Measurements from ENCODE around the gene DNAH6.
"Not testable (repeated sequence)": the region's sequence is repeated elsewhere in the genome, so short reads cannot be mapped to it uniquely, and the experiment has no call there.

The DNAH6 gene

GRCh38 chr2:84511024-84511423 lies 5.3 kb upstream of the DNAH6 start:
- not testable (repeated sequence) for H3K4me3 ChIP-seq (ENCODE audit: low read depth in 1 of 2, low read length in 2 of 2); H3K36me3 ChIP-seq (ENCODE audit: insufficient read depth, low read length); H3K9me3 ChIP-seq (ENCODE audit: low read length); H3K4me1 ChIP-seq (ENCODE audit: insufficient read depth, low read length); H3K27ac ChIP-seq (ENCODE audit: low read depth, low read length); H3K9ac ChIP-seq (ENCODE audit: low read length); H3K27me3 ChIP-seq (ENCODE audit: control insufficient read depth in 1 of 2, insufficient read depth in 2 of 2, low read length in 2 of 2)

- H3K27me3 ChIP-seq (ENCODE audit: control insufficient read depth in 1 of 2, insufficient read depth in 2 of 2, low read length in 2 of 2), result no peaks in the 10 kb centered on the region
- H3K9ac ChIP-seq (ENCODE audit: low read length), result no peak overlapping the region
- H3K4me1 ChIP-seq (ENCODE audit: insufficient read depth, low read length), result peaks cover 5% of the 10 kb centered on the region
- H3K9me3 ChIP-seq (ENCODE audit: low read length), result no peaks in the 10 kb centered on the region
- peak overlapping the region in 1 of 2 donors; percentile 77 for H3K4me3 ChIP-seq (ENCODE audit: low read depth in 1 of 2, low read length in 2 of 2)
- H3K27ac ChIP-seq (ENCODE audit: low read depth, low read length), result no peak overlapping the region
- no peaks in the 10 kb centered on the region for H3K36me3 ChIP-seq (ENCODE audit: insufficient read depth, low read length)
Observed at GRCh38 chr2:84515788-84516187, 510 bp upstream of the DNAH6 start.

- Histone ChIP-seq H3K36me3 (ENCODE audit: insufficient read depth, low read length) (no peaks in the 10 kb centered on the region), H3K4me1 (ENCODE audit: insufficient read depth, low read length) (peaks cover 5% of the 10 kb centered on the region), H3K9me3 (ENCODE audit: low read length) (no peaks in the 10 kb centered on the region), H3K9ac (ENCODE audit: low read length) (no peak overlapping the region), H3K27me3 (ENCODE audit: control insufficient read depth in 1 of 2, insufficient read depth in 2 of 2, low read length in 2 of 2) (no peaks in the 10 kb centered on the region), H3K27ac (ENCODE audit: low read depth, low read length) (no peak overlapping the region), H3K4me3 (ENCODE audit: low read depth in 1 of 2, low read length in 2 of 2) (no peak overlapping the region)
Observed at GRCh38 chr2:84519332-84519957, 3.1 kb downstream of the DNAH6 start.

- no peak overlapping the region for H3K9ac ChIP-seq (ENCODE audit: low read length)
- no peak overlapping the region for H3K4me3 ChIP-seq (ENCODE audit: low read depth in 1 of 2, low read length in 2 of 2)
- H3K27ac ChIP-seq (ENCODE audit: low read depth, low read length), result no peak overlapping the region
- H3K36me3 ChIP-seq (ENCODE audit: insufficient read depth, low read length), result no peaks in the 10 kb centered on the region
- no peaks in the 10 kb centered on the region for H3K9me3 ChIP-seq (ENCODE audit: low read length)
- no peaks in the 10 kb centered on the region for H3K4me1 ChIP-seq (ENCODE audit: insufficient read depth, low read length)
- H3K27me3 ChIP-seq (ENCODE audit: control insufficient read depth in 1 of 2, insufficient read depth in 2 of 2, low read length in 2 of 2), result no peaks in the 10 kb centered on the region
Observed at GRCh38 chr2:84526562-84526961, 10.3 kb downstream of the DNAH6 start.

GRCh38 chr2:84527137-84528129 lies 11.1 kb downstream of the DNAH6 start:
- no peaks in the 10 kb centered on the region for H3K36me3 ChIP-seq (ENCODE audit: insufficient read depth, low read length)
- no peaks in the 10 kb centered on the region for H3K27me3 ChIP-seq (ENCODE audit: control insufficient read depth in 1 of 2, insufficient read depth in 2 of 2, low read length in 2 of 2)
- no peak overlapping the region for H3K27ac ChIP-seq (ENCODE audit: low read depth, low read length)
- H3K4me3 ChIP-seq (ENCODE audit: low read depth in 1 of 2, low read length in 2 of 2), result no peak overlapping the region
- no peaks in the 10 kb centered on the region for H3K9me3 ChIP-seq (ENCODE audit: low read length)
- no peak overlapping the region for H3K9ac ChIP-seq (ENCODE audit: low read length)
- H3K4me1 ChIP-seq (ENCODE audit: insufficient read depth, low read length), result no peaks in the 10 kb centered on the region

- no peaks in the 10 kb centered on the region for H3K27me3 ChIP-seq (ENCODE audit: control insufficient read depth in 1 of 2, insufficient read depth in 2 of 2, low read length in 2 of 2)
- H3K27ac ChIP-seq (ENCODE audit: low read depth, low read length), result no peak overlapping the region
Observed at GRCh38 chr2:84532291-84532690, 16.0 kb downstream of the DNAH6 start.

GRCh38 chr2:84534225-84534624 lies 17.9 kb downstream of the DNAH6 start:
- H3K4me1 ChIP-seq (ENCODE audit: insufficient read depth, low read length), result no peaks in the 10 kb centered on the region
- no peaks in the 10 kb centered on the region for H3K36me3 ChIP-seq (ENCODE audit: insufficient read depth, low read length)
- H3K27ac ChIP-seq (ENCODE audit: low read depth, low read length), result no peak overlapping the region
- no peak overlapping the region for H3K9ac ChIP-seq (ENCODE audit: low read length)
- no peaks in the 10 kb centered on the region for H3K9me3 ChIP-seq (ENCODE audit: low read length)
- H3K4me3 ChIP-seq (ENCODE audit: low read depth in 1 of 2, low read length in 2 of 2), result no peak overlapping the region
- H3K27me3 ChIP-seq (ENCODE audit: control insufficient read depth in 1 of 2, insufficient read depth in 2 of 2, low read length in 2 of 2), result no peaks in the 10 kb centered on the region

More at GRCh38 chr2:84532291-84532690, 16.0 kb downstream of the DNAH6 start:
- H3K4me1 ChIP-seq (ENCODE audit: insufficient read depth, low read length), result no peaks in the 10 kb centered on the region
- no peak overlapping the region for H3K4me3 ChIP-seq (ENCODE audit: low read depth in 1 of 2, low read length in 2 of 2)
- H3K9me3 ChIP-seq (ENCODE audit: low read length), result no peaks in the 10 kb centered on the region
- H3K9ac ChIP-seq (ENCODE audit: low read length), result no peak overlapping the region
- H3K36me3 ChIP-seq (ENCODE audit: insufficient read depth, low read length), result no peaks in the 10 kb centered on the region

- Histone ChIP-seq H3K36me3 (ENCODE audit: insufficient read depth, low read length) (no peaks in the 10 kb centered on the region), H3K4me1 (ENCODE audit: insufficient read depth, low read length) (no peaks in the 10 kb centered on the region), H3K27me3 (ENCODE audit: control insufficient read depth in 1 of 2, insufficient read depth in 2 of 2, low read length in 2 of 2) (no peaks in the 10 kb centered on the region), H3K27ac (ENCODE audit: low read depth, low read length) (no peak overlapping the region), H3K9me3 (ENCODE audit: low read length) (no peaks in the 10 kb centered on the region), H3K9ac (ENCODE audit: low read length) (no peak overlapping the region), H3K4me3 (ENCODE audit: low read depth in 1 of 2, low read length in 2 of 2) (no peak overlapping the region)
Observed at GRCh38 chr2:84537251-84537650, 21.0 kb downstream of the DNAH6 start.

GRCh38 chr2:84539729-84540128 lies 23.4 kb downstream of the DNAH6 start:
- Histone ChIP-seq H3K9ac (ENCODE audit: low read length) (no peak overlapping the region), H3K4me3 (ENCODE audit: low read depth in 1 of 2, low read length in 2 of 2) (no peak overlapping the region), H3K9me3 (ENCODE audit: low read length) (no peaks in the 10 kb centered on the region), H3K36me3 (ENCODE audit: insufficient read depth, low read length) (no peaks in the 10 kb centered on the region), H3K27ac (ENCODE audit: low read depth, low read length) (no peak overlapping the region), H3K27me3 (ENCODE audit: control insufficient read depth in 1 of 2, insufficient read depth in 2 of 2, low read length in 2 of 2) (no peaks in the 10 kb centered on the region), H3K4me1 (ENCODE audit: insufficient read depth, low read length) (no peaks in the 10 kb centered on the region)

GRCh38 chr2:84545005-84545404 lies 28.7 kb downstream of the DNAH6 start:
- Histone ChIP-seq H3K27me3 (ENCODE audit: control insufficient read depth in 1 of 2, insufficient read depth in 2 of 2, low read length in 2 of 2) (no peaks in the 10 kb centered on the region), H3K9ac (ENCODE audit: low read length) (no peak overlapping the region), H3K4me3 (ENCODE audit: low read depth in 1 of 2, low read length in 2 of 2) (no peak overlapping the region)

GRCh38 chr2:84546551-84546950 lies 30.3 kb downstream of the DNAH6 start:
- no peak overlapping the region for H3K27ac ChIP-seq (ENCODE audit: low read depth, low read length)
- no peak overlapping the region for H3K4me3 ChIP-seq (ENCODE audit: low read depth in 1 of 2, low read length in 2 of 2)
- H3K9ac ChIP-seq (ENCODE audit: low read length), result no peak overlapping the region
- no peaks in the 10 kb centered on the region for H3K27me3 ChIP-seq (ENCODE audit: control insufficient read depth in 1 of 2, insufficient read depth in 2 of 2, low read length in 2 of 2)
- H3K4me1 ChIP-seq (ENCODE audit: insufficient read depth, low read length), result no peaks in the 10 kb centered on the region
- H3K36me3 ChIP-seq (ENCODE audit: insufficient read depth, low read length), result no peaks in the 10 kb centered on the region
- H3K9me3 ChIP-seq (ENCODE audit: low read length), result no peaks in the 10 kb centered on the region

More at GRCh38 chr2:84545005-84545404, 28.7 kb downstream of the DNAH6 start:
- H3K36me3 ChIP-seq (ENCODE audit: insufficient read depth, low read length), result no peaks in the 10 kb centered on the region
- H3K27ac ChIP-seq (ENCODE audit: low read depth, low read length), result no peak overlapping the region
- no peaks in the 10 kb centered on the region for H3K4me1 ChIP-seq (ENCODE audit: insufficient read depth, low read length)
- no peaks in the 10 kb centered on the region for H3K9me3 ChIP-seq (ENCODE audit: low read length)

All from muscle layer of colon (tissue), 2 donors.